T47D (cell line): ENCODE data around the gene TRMT11.

Experiments used
- DNase-seq, 2 experiments: peaks; one replicate each; pipeline versions ENCODE4 v3.0.0 to v3.0.0-alpha.2; 2011 to 2012; ENCODE audit warnings: low read depth in 1 of 2, low spot score in 1 of 2
- JUND ChIP-seq: IDR thresholded peaks from 2 replicates; pipeline ENCODE4 v1.6.1; 2012; ENCODE audit warnings: low read depth
- in situ Hi-C: cut with HindIII; loops from 2 replicates; pipeline ENCODE4 v1.10.0; 2016; ENCODE audit warnings: low sequenced_read_pairs, low pct_unique_long_range_greater_than_20kb

Gene TRMT11

DNA sequence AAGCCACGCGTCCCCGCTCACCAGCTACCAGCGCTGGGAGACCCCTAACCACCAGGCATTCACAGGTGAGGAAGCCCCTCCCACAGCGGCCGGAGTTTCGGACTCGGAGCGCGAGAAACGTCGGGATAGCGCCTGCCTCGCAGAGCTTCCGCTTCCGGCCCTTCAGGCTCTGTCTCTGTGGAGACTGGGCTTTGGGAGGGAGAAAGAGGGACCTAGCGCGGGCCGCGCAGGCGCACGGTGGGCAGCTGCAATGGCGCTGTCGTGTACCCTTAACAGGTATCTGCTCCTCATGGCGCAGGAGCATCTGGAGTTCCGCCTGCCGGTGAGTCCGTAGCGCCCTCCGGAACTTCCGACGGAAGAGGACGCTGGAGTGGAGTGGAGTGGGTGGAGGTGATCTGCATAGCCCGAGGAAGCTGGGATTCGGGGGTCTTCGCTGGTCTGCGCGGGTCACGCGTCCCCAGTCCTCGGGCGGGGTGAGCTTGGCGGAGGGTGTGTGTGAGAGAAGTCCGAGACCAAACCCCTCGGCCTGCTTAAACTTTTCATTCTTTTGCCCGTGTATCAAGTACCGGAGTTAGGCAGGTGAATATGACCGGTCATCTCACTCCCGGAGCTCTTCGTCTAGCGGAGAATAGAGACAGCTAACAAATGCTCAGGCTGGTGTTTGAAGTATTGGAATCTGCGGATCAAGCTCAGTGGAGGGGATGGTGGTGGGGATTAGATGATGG is at the start of gene TRMT11:
Gene TRMT11 (plus strand): TSS at position 240 of the 725 bp plus-strand sequence. CDS start 11 bp downstream, at position 251.
- peak; percentile 67 to 91 for DNase-seq
- no peak for TF ChIP-seq JUND
- in situ Hi-C loops, result no loop called here

- in situ Hi-C loops, result no loop called here
- DNase-seq, result no peak
- TF ChIP-seq JUND, result no peak
Measured at GRCh38 chr6:125939026-125939425, 47.3 kb upstream of the TRMT11 start.

- in situ Hi-C loops, result no loop called here
- no peak for TF ChIP-seq JUND
- DNase-seq, result no peak
Measured at GRCh38 chr6:125939791-125940190, 46.5 kb upstream of the TRMT11 start.

DNA sequence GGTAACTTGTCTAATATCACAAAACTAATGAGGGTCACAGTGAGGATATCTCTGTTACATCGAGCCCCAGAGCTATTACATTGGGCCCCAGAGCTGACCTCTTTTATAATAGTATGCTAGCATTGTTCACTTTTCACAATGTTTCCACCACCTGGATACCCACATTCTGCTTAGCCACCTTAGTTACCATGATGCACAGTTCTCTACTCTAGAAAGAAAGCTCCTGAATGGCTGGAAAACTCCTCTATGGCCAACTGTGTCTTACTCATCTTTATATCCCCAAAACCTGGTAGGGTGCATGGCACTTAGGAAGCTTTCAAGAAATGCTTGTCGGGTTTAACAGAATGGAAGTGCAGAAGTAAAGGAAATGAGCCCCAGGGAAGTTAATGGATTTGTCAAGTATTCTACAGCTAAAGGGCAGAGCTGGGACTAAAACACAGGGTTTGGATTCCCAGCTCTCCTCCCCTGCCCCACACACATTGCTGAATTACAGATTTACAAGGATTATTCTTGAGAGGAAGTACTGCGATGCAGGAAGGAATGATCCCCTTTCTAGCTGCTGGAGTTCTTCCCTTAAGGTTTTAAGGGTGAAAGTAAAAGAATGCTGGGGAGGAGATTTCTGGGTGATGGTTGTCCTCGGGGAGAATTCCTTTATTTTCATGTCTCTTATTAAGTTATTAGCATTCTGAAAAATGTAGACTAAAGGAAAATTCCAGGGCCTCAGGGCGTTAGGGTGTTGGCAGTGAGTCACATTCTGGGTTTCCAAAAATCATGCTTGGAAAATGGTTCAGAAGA is 45.9 kb upstream of the TRMT11 start:
- in situ Hi-C loops, result no loop called here
- no peak for DNase-seq
- no peak for TF ChIP-seq JUND

- TF ChIP-seq JUND, result no peak
- DNase-seq, result no peak
- in situ Hi-C loops, result no loop called here
Measured at GRCh38 chr6:125942672-125943527, 43.4 kb upstream of the TRMT11 start.

- no peak for TF ChIP-seq JUND
- no peak for DNase-seq
- in situ Hi-C loops, result no loop called here
Measured at GRCh38 chr6:125943528-125944433, 42.6 kb upstream of the TRMT11 start.

DNA sequence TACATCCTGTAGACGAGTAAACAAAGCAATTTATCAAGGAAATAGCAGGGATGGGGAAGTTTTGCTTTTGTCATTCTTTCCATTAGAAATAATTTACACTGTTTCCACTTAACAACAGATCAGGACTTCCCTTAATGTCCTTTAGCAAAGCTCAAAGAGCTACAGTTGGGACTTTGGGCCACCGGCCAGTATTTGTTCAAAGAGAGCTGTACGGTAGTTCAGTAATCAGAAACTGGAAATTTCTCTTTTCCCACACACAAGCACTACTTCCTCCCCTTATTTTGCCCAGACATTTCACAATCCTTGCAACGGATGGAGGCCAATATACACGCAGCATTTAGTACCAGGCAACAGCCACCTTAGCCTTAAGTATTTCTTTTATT is 41.9 kb upstream of the TRMT11 start:
- in situ Hi-C loops, result no loop called here

GRCh38 chr6:125944896-125945295 is 41.4 kb upstream of the TRMT11 start:
- in situ Hi-C loops, result no loop called here
- DNase-seq, result no peak
- TF ChIP-seq JUND, result no peak

More for the DNA sequence above, 41.9 kb upstream of the TRMT11 start:
- TF ChIP-seq JUND, result no peak
- peak in 1 of 2 experiments; percentile 23 for DNase-seq

GRCh38 chr6:125945378-125946141 is 40.8 kb upstream of the TRMT11 start:
- in situ Hi-C loops, result no loop called here
- DNase-seq, result no peak

GRCh38 chr6:125947615-125948014 is 38.7 kb upstream of the TRMT11 start:
- DNase-seq, result no peak

More at GRCh38 chr6:125945378-125946141, 40.8 kb upstream of the TRMT11 start:
- TF ChIP-seq JUND, result no peak

GRCh38 chr6:125948455-125948854 is 37.9 kb upstream of the TRMT11 start:
- TF ChIP-seq JUND, result no peak
- no peak for DNase-seq
- in situ Hi-C loops, result no loop called here

More at GRCh38 chr6:125947615-125948014, 38.7 kb upstream of the TRMT11 start:
- no peak for TF ChIP-seq JUND
- in situ Hi-C loops, result no loop called here
